ENCODE data around the gene LIF. TPM values are rescaled to one million over a fixed set of nuclear protein-coding genes. Genes with fewer than 3 reads are reported as not detected.

Gene LIF
- total and polyA plus RNA-seq, 4 experiments from 2014 or later, result 0.26 to 0.58 TPM; not detected in 2

GRCh38 chr22:30292069-30292970, 45.8 kb upstream of the LIF start:
- CTCF ChIA-PET (ENCODE audit: partially characterized antibody), result interaction anchor here (0.7 to 7.9 kb wide), 4 partner anchors 18 to 184 kb away, joined by 3 to 218 read pairs (median 60); partner anchors contain the start of gene TBC1D10A
- peaks cover 32 to 63% (median 41%) of the 10 kb centered on the region in 4 donors for H3K4me1 Mint-ChIP-seq

GRCh38 chr22:30291058-30291892, 44.7 kb upstream of the LIF start:
- intact Hi-C loops (cut with micrococcal nuclease), result no loop called here
- H3K36me3 Mint-ChIP-seq, result peaks cover 14 to 46% of the 10 kb centered on the region in 2 donors
- H3K27ac Mint-ChIP-seq, result peak overlapping the region in 6 of 7 donors; percentile 10 to 94 (median 60)
- H3K36me3 ChIP-seq (ENCODE audit: insufficient read depth, low read length), result peaks cover 41% of the 10 kb centered on the region
- ChIA-PET CTCF (ENCODE audit: partially characterized antibody) (interaction anchor here (1.7 to 9.2 kb wide), 6 partner anchors 20 to 183 kb away, joined by 5 to 392 read pairs (median 78); partner anchors contain the start of genes CCDC157, RNF215, SF3A1 and TBC1D10A), POLR2A (ENCODE audit: partially characterized antibody) (interaction anchor here (0.7 to 15.0 kb wide), 11 partner anchors 10 to 106 kb away, joined by 3 to 333 read pairs (median 46); partner anchors contain the start of genes CCDC157, OSM, RNF215 and SEC14L2)
- peaks cover 28 to 60% (median 37%) of the 10 kb centered on the region in 4 donors for H3K4me1 Mint-ChIP-seq
- no peak overlapping the region for H3K4me3 ChIP-seq (ENCODE audit: low read length in 2 of 2)
- H3K4me3 Mint-ChIP-seq, result peak overlapping the region in 2 of 8 donors; percentile 27 to 94
- H3K9me3 ChIP-seq (ENCODE audit: control insufficient read depth in 1 of 2, low read length in 2 of 2), result no peaks in the 10 kb centered on the region
- no peaks in the 10 kb centered on the region for H3K27me3 ChIP-seq (ENCODE audit: insufficient read depth, low read length)
- H3K27ac ChIP-seq (ENCODE audit: low read depth, low read length), result peak overlapping the region; percentile 68
- peaks cover 55% of the 10 kb centered on the region for H3K4me1 ChIP-seq (ENCODE audit: insufficient read depth, low read length)
- DNase-seq, result peak in 1 of 5 donors; percentile 37
- no peaks in the 10 kb centered on the region for H3K27me3 Mint-ChIP-seq
- H3K9me3 Mint-ChIP-seq, result no peaks in the 10 kb centered on the region

More at GRCh38 chr22:30292069-30292970, 45.8 kb upstream of the LIF start:
- Mint-ChIP-seq H3K27me3 (no peaks in the 10 kb centered on the region), H3K9me3 (no peaks in the 10 kb centered on the region), H3K36me3 (peaks cover 23 to 54% of the 10 kb centered on the region in 2 donors), H3K27ac (peak overlapping the region in 2 of 7 donors; percentile 66 to 91), H3K4me3 (no peak overlapping the region)
- Histone ChIP-seq H3K4me1 (ENCODE audit: insufficient read depth, low read length) (peaks cover 55% of the 10 kb centered on the region), H3K27me3 (ENCODE audit: insufficient read depth, low read length) (no peaks in the 10 kb centered on the region), H3K36me3 (ENCODE audit: insufficient read depth, low read length) (peaks cover 52% of the 10 kb centered on the region), H3K9me3 (ENCODE audit: control insufficient read depth in 1 of 2, low read length in 2 of 2) (no peaks in the 10 kb centered on the region), H3K4me3 (ENCODE audit: low read length in 2 of 2) (no peak overlapping the region), H3K27ac (ENCODE audit: low read depth, low read length) (no peak overlapping the region)
- POLR2A ChIA-PET (ENCODE audit: partially characterized antibody), result interaction anchor here (1.0 to 15.0 kb wide), 7 partner anchors 13 to 131 kb away, joined by 3 to 333 read pairs (median 56); partner anchors contain the start of genes CCDC157, SF3A1 and TBC1D10A
- peak in 1 of 5 donors; percentile 16 for DNase-seq
- intact Hi-C loops (cut with micrococcal nuclease), result no loop called here

- H3K4me3 Mint-ChIP-seq, result peak overlapping the region; percentile 88 to 94 (median 92)
- peak in 1 of 5 donors; percentile 37 for DNase-seq
- intact Hi-C loops (cut with micrococcal nuclease), result no loop called here
- H3K27me3 ChIP-seq (ENCODE audit: insufficient read depth, low read length), result no peaks in the 10 kb centered on the region
- H3K36me3 Mint-ChIP-seq, result peaks cover 14 to 38% of the 10 kb centered on the region in 2 donors
- no peaks in the 10 kb centered on the region for H3K27me3 Mint-ChIP-seq
- peak overlapping the region; percentile 68 for H3K27ac ChIP-seq (ENCODE audit: low read depth, low read length)
- ChIA-PET POLR2A (ENCODE audit: partially characterized antibody) (interaction anchor here (0.7 to 15.0 kb wide), 24 partner anchors 8 to 186 kb away, joined by 3 to 333 read pairs (median 6); partner anchors contain the start of genes CCDC157, OSM, RNF215 and SEC14L2), CTCF (ENCODE audit: partially characterized antibody) (interaction anchor here (1.0 to 9.2 kb wide), 9 partner anchors 8 to 178 kb away, joined by 4 to 392 read pairs (median 38); partner anchors contain the start of genes CCDC157, RNF215, SF3A1 and TBC1D10A)
- peaks cover 36% of the 10 kb centered on the region for H3K36me3 ChIP-seq (ENCODE audit: insufficient read depth, low read length)
- H3K9me3 ChIP-seq (ENCODE audit: control insufficient read depth in 1 of 2, low read length in 2 of 2), result no peaks in the 10 kb centered on the region
- no peaks in the 10 kb centered on the region for H3K9me3 Mint-ChIP-seq
- H3K4me1 Mint-ChIP-seq, result peaks cover 22 to 53% (median 31%) of the 10 kb centered on the region in 4 donors
- peaks cover 47% of the 10 kb centered on the region for H3K4me1 ChIP-seq (ENCODE audit: insufficient read depth, low read length)
- peak overlapping the region; percentile 88 to 96 (median 94) for H3K27ac Mint-ChIP-seq
- peak overlapping the region; percentile 47 to 66 for H3K4me3 ChIP-seq (ENCODE audit: low read length in 2 of 2)
Observed at GRCh38 chr22:30290342-30291057, 43.9 kb upstream of the LIF start.

- ChIA-PET POLR2A (ENCODE audit: partially characterized antibody) (interaction anchor here (0.7 to 15.0 kb wide), 22 partner anchors 8 to 186 kb away, joined by 3 to 333 read pairs (median 10); partner anchors contain the start of genes CCDC157, MTFP1, OSM and RNF215), CTCF (ENCODE audit: partially characterized antibody) (interaction anchor here (1.0 to 11.1 kb wide), 10 partner anchors 8 to 185 kb away, joined by 4 to 392 read pairs (median 40); partner anchors contain the start of genes CCDC157, RNF215, SF3A1 and TBC1D10A)
- H3K4me1 Mint-ChIP-seq, result peaks cover 22 to 51% (median 30%) of the 10 kb centered on the region in 4 donors
- Histone ChIP-seq H3K27me3 (ENCODE audit: insufficient read depth, low read length) (no peaks in the 10 kb centered on the region), H3K4me1 (ENCODE audit: insufficient read depth, low read length) (peaks cover 41% of the 10 kb centered on the region), H3K36me3 (ENCODE audit: insufficient read depth, low read length) (peaks cover 30% of the 10 kb centered on the region), H3K27ac (ENCODE audit: low read depth, low read length) (peak overlapping the region; percentile 68), H3K4me3 (ENCODE audit: low read length in 2 of 2) (peak overlapping the region; percentile 47 to 66), H3K9me3 (ENCODE audit: control insufficient read depth in 1 of 2, low read length in 2 of 2) (no peaks in the 10 kb centered on the region)
- no peaks in the 10 kb centered on the region for H3K27me3 Mint-ChIP-seq
- intact Hi-C loops (cut with micrococcal nuclease), result loop anchor here (1.0 to 2.0 kb wide), 5 partner anchors 16 to 195 kb away; partner anchors contain the start of genes SF3A1 and TBC1D10A
- peak overlapping the region; percentile 88 to 94 (median 92) for H3K4me3 Mint-ChIP-seq
- H3K9me3 Mint-ChIP-seq, result no peaks in the 10 kb centered on the region
- peak overlapping the region; percentile 88 to 96 (median 94) for H3K27ac Mint-ChIP-seq
- peaks cover 18 to 36% of the 10 kb centered on the region in 2 donors for H3K36me3 Mint-ChIP-seq
- no peak for DNase-seq
Observed at GRCh38 chr22:30289980-30290313, 43.4 kb upstream of the LIF start.

- POLR2A ChIA-PET (ENCODE audit: partially characterized antibody), result interaction anchor here (0.7 to 15.0 kb wide), 27 partner anchors 9 to 1001 kb away, joined by 3 to 333 read pairs (median 6); partner anchors contain the start of genes CCDC157, MTFP1, OSM and RNF215
- Histone ChIP-seq H3K27ac (ENCODE audit: low read depth, low read length) (peak within 1 kb of the TSS; percentile 68), H3K36me3 (ENCODE audit: insufficient read depth, low read length) (peaks cover 24% of the 10 kb centered on the region), H3K4me3 (ENCODE audit: low read length in 2 of 2) (peak within 1 kb of the TSS; percentile 47 to 66), H3K9me3 (ENCODE audit: control insufficient read depth in 1 of 2, low read length in 2 of 2) (no peaks in the 10 kb centered on the region), H3K27me3 (ENCODE audit: insufficient read depth, low read length) (no peaks in the 10 kb centered on the region), H3K4me1 (ENCODE audit: insufficient read depth, low read length) (peaks cover 41% of the 10 kb centered on the region)
- H3K4me1 Mint-ChIP-seq, result peaks cover 22 to 52% (median 30%) of the 10 kb centered on the region in 4 donors
- peak within 1 kb of the TSS; percentile 88 to 94 (median 92) for H3K4me3 Mint-ChIP-seq
- intact Hi-C loops (cut with micrococcal nuclease), result loop anchor here (1.0 to 2.0 kb wide), 5 partner anchors 17 to 195 kb away; partner anchors contain the start of genes SF3A1 and TBC1D10A
- H3K9me3 Mint-ChIP-seq, result no peaks in the 10 kb centered on the region
- peak within 1 kb of the TSS; percentile 91 to 96 (median 94) for H3K27ac Mint-ChIP-seq
- H3K36me3 Mint-ChIP-seq, result peaks cover 23 to 34% of the 10 kb centered on the region in 2 donors
- CTCF ChIA-PET (ENCODE audit: partially characterized antibody), result interaction anchor here (1.0 to 11.1 kb wide), 21 partner anchors 9 to 195 kb away, joined by 4 to 392 read pairs (median 12); partner anchors contain the start of genes CCDC157, RNF215, SEC14L2 and SF3A1
- no peaks in the 10 kb centered on the region for H3K27me3 Mint-ChIP-seq
- DNase-seq, result peak; percentile 82 to 89 (median 83)
Observed at GRCh38 chr22:30289141-30289979, 42.8 kb upstream of the LIF start, which contains the start of gene CASTOR1. TSS of gene CASTOR1 (minus strand) at chr22:30289505. CDS start at chr22:30289497, 8 bp downstream.

All from CD4-positive, alpha-beta memory T cell (primary cell).